ENCODE measurements around the gene ANKS1B.
"Not testable (repeated sequence)": the region's sequence is repeated elsewhere in the genome, so short reads cannot be mapped to it uniquely, and the experiment has no call there.

Gene ANKS1B

GRCh38 chr12:99746538-99746937 is 238.2 kb downstream of the ANKS1B start:
- DNase-seq = peak; percentile 25

- no peak for DNase-seq
Observed at GRCh38 chr12:99745895-99746294, 238.8 kb downstream of the ANKS1B start.

GRCh38 chr12:99745121-99745520 is 239.6 kb downstream of the ANKS1B start:
- DNase-seq = no peak

DNA sequence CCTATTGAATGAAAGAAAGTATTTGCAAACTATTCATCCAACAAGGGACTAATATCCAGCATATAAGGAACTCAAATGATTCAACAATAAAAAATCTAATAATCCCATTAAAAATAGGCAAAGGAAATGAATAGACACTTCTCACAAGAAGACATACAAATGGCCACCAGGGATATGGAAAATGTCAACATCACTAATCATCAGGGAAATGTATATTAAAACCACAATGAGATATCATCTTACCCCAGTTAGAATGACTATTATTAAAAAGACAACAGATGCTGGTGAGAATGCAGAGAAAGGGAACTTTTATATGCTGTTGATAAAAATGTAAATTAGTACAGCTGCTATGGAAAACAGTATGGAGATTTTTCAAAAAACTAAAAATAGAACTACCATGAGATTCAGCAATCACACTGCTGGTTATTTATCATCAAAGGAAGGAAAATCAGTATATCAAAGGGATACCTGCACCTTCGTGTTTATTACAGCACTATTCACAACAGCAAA is 247.9 kb downstream of the ANKS1B start:
- peak; percentile 18 for DNase-seq

DNA sequence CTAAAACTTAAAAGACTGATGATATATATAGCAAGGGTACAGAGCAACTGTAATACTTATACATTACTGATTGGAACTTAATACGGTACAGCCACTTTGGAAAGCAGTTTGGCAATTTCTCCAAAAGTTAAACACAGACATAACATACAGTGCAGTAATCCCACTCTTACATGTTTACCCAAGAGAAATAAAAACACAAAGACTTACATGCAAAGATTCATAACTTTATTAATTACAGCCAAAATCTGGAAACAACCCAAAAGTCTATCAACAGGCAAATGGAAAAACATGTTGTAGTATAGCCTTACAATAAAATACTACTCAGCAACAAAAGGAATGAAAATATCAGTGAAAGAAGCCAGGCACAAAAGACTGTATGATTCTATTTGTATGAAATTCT is 252.6 kb downstream of the ANKS1B start:
- no peak for DNase-seq

- peak; percentile 11 for DNase-seq
Observed at GRCh38 chr12:99722690-99723486, 261.8 kb downstream of the ANKS1B start.

DNA sequence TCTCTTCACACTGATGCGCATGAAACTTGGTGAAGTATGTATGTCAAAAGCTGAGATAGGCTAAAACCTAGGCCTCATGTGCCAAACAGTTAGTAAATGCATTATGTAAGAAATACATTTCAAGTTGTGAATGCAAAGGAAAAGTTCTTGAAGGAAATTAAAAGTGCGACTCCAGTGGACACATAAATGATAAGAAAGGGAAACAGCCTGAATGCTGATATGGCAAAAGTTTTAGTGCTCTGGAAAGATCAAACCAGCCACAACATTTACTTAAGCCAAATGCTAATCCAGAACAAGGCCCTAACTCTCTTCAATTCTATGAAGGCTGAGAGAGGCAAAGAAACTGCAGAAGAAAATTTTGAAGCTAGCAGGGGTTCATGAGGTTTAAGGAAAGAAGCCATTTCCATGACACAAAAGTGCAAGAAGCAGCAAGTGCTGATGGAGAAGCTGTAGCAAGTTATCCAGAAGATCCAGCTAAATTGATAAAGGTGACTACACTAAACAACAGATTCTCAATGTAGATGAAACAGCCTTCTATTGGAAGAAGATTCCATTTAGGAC is 262.9 kb downstream of the ANKS1B start:
- no peak for DNase-seq

- not testable (repeated sequence) for DNase-seq
Observed at GRCh38 chr12:99720083-99720465, 264.7 kb downstream of the ANKS1B start.

GRCh38 chr12:99719411-99720082 is 265.2 kb downstream of the ANKS1B start:
- not testable (repeated sequence) for DNase-seq

- not testable (repeated sequence) for DNase-seq
Observed at GRCh38 chr12:99715841-99716510, 268.8 kb downstream of the ANKS1B start.

GRCh38 chr12:99714921-99715320 is 269.8 kb downstream of the ANKS1B start:
- DNase-seq = not testable (repeated sequence)

GRCh38 chr12:99713946-99714520 is 270.7 kb downstream of the ANKS1B start:
- DNase-seq = no peak

- no peak for DNase-seq
Observed at GRCh38 chr12:99712281-99712680, 272.5 kb downstream of the ANKS1B start.

GRCh38 chr12:99711246-99711645 is 273.5 kb downstream of the ANKS1B start:
- DNase-seq = no peak

- no peak for DNase-seq
Observed at GRCh38 chr12:99709619-99710018, 275.1 kb downstream of the ANKS1B start.

DNA sequence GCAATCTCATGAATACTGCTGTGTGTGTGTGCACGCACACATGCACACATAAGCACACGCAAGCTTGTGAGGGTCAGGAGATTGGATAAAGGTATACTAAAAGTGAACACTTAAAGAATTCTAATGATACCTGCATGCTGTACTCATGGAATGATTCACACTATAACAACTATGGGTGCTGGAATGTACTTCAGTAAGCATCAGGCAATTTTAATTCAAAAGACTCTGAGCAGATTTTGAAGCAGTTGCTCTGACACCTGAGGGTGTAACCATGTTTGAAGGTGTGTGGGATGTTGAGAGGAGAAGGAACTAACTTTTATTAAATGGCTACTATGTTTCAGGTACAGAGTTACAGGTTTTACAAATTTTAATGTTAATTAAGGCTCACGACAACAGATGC is 275.6 kb downstream of the ANKS1B start:
- DNase-seq = no peak

DNA sequence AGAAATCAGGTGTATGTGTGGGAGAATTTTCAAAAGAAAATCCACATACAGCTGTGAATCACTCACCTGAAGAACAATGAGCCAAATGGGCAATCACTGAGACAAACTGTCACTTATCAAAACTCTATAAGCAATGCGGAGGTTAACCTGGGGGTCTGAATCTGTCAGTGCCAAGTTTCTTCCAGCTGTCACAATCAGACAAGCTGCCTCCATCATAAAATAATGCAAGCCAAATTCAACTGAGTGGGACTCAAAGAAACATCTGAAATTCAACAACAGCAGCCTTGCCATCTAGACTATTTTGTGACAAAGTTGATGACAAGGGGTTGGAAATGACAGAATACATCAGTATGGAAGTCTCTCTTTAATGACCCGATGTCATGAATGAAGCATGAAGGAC is 276.9 kb downstream of the ANKS1B start:
- DNase-seq = no peak

GRCh38 chr12:99706736-99707473 is 277.8 kb downstream of the ANKS1B start:
- DNase-seq = no peak

- DNase-seq = no peak
Observed at GRCh38 chr12:99704458-99704857, 280.3 kb downstream of the ANKS1B start.

DNA sequence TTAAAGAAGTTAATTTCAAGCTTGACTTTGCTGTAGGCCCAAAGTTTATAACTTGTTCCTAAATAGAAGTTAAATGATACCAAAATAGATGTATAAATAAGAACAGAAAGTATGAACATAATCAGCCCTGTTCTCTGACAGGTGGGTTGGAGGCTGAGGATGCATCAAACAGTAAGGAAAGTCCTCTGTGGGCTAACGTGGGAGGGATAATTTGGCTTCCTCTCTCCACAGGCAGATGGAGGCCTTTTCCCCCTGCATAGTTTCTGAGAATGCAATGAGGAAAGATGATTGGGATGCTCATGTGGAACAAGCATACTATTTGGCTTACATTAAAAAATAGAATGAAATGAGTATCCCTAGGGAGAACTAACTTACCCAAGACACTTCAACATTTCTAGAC is 280.7 kb downstream of the ANKS1B start:
- DNase-seq = no peak

DNA sequence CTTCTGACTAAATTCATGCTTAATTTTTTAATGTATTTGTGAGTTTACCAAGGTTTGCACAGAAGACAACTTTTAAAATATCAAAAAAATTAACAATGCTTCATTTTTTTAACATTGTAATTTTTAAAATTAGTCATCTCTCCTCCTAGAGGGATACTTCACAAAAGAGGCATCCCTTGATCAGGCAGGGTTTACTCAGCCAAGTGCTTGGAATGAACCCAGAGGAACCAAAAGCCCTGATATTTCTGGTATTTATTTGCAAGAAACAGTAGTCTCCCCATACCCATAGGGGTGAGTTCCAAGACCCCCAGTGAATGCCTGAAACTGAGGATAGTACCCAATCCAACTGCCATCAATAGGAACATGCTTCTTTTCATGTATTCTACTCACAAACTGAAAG is 284.7 kb downstream of the ANKS1B start:
- DNase-seq = no peak

GRCh38 chr12:99695050-99695449 is 289.7 kb downstream of the ANKS1B start:
- DNase-seq = no peak

All from NCI-H69 (cell line).